Measurements from ENCODE around the gene TECPR2. TPM values are rescaled to one million over a fixed set of nuclear protein-coding genes. Genes with fewer than 3 reads are reported as not detected.

Gene TECPR2
- total RNA-seq, 1 experiment from 2014 or later = 12.2 TPM

DNA sequence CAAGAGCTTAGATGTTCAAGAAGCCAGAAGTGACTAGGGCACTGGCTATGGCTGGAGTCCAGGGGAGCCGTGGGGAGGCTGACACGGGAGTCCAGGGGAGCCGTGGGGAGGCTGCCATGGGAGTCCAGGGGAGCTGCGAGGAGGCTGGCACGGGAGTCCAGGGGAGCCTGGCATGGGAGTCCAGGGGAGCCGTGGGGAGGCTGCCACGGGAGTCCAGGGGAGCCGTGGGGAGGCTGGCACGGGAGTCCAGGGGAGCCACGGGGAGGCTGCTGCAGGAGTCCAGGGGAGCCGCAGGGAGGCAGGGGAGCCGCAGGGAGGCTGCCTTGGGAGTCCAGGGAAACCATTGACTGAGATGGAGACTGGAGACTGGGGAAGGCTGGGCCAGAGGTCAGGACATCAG, 54.9 kb downstream of the TECPR2 start:
- Histone ChIP-seq H4K20me1 (ENCODE audit: insufficient read depth) (no peaks in the 10 kb centered on the region), H2AFZ (ENCODE audit: low read depth, low read length, poor library complexity, severe bottlenecking) (no peak overlapping the region), H3K4me1 (ENCODE audit: control insufficient read depth in 1 of 2, insufficient read depth in 2 of 2, low read length in 2 of 2) (no peaks in the 10 kb centered on the region), H3K9me3 (ENCODE audit: control insufficient read depth in 1 of 2, insufficient read depth in 1 of 2, low read depth in 1 of 2, low read length in 2 of 2) (no peaks in the 10 kb centered on the region), H3K27ac (ENCODE audit: low read depth, low read length) (no peak overlapping the region), H3K9ac (ENCODE audit: low read length) (no peak overlapping the region), H3K9me2 (ENCODE audit: insufficient read depth) (no peaks in the 10 kb centered on the region), H3K4me2 (ENCODE audit: low read length) (no peak overlapping the region), H3K4me3 (replicated peaks in 1 of 2; ENCODE audit: low read depth in 1 of 2, low read length in 2 of 2) (no peak overlapping the region), H3K36me3 (ENCODE audit: control insufficient read depth in 1 of 2, insufficient read depth in 2 of 2, low read length in 2 of 2) (no peaks in the 10 kb centered on the region), H3K27me3 (ENCODE audit: insufficient read depth, low read length) (no peaks in the 10 kb centered on the region), H3K79me2 (ENCODE audit: insufficient read depth, low read length) (no peaks in the 10 kb centered on the region)
- CTCF ChIA-PET = no interaction called here
- ATAC-seq (no peak), DNase-seq (ENCODE audit: low read depth, low spot score) (no peak)
- intact Hi-C loops (cut with micrococcal nuclease) = no loop called here
- no TSS peak for BruUV-seq (replicated peaks)
- no peak for TF ChIP-seq SP1 (IDR thresholded peaks at IDR 0.05; ENCODE audit: low read depth)
- no peak for TF ChIP-seq FOSL1 (IDR thresholded peaks at IDR 0.05; ENCODE audit: low read depth)
- POLR2A ChIA-PET = interaction anchor here (0.6 kb wide), 1 partner anchor 17 kb away, joined by 3 read pairs; no protein-coding TSS in a partner anchor
- RAD21 ChIA-PET (ENCODE audit: low non-redundant PET in 1 of 2, low total read pairs in 2 of 2, uncharacterized antibody in 2 of 2, unreplicated experiment in 2 of 2) = no interaction called here

GRCh38 chr14:102418169-102418852, 55.6 kb downstream of the TECPR2 start:
- H3K4me2 ChIP-seq (ENCODE audit: low read length) = no peak overlapping the region
- intact Hi-C loops (cut with micrococcal nuclease) = no loop called here
- CTCF ChIA-PET = no interaction called here
- DNase-seq (ENCODE audit: low read depth, low spot score) (no peak), ATAC-seq (no peak)
- H3K4me3 ChIP-seq (replicated peaks in 1 of 2; ENCODE audit: low read depth in 1 of 2, low read length in 2 of 2) = no peak overlapping the region
- no peak overlapping the region for H2AFZ ChIP-seq (ENCODE audit: low read depth, low read length, poor library complexity, severe bottlenecking)
- H3K79me2 ChIP-seq (ENCODE audit: insufficient read depth, low read length) = no peaks in the 10 kb centered on the region
- TF ChIP-seq POLR2AphosphoS5 (IDR thresholded peaks at IDR 0.05; ENCODE audit: low read depth, low read length) (no peak), SP1 (IDR thresholded peaks at IDR 0.05; ENCODE audit: low read depth) (no peak), SIN3A (IDR thresholded peaks at IDR 0.05; ENCODE audit: low read depth) (no peak), EGR1 (IDR thresholded peaks at IDR 0.05; ENCODE audit: low read depth) (no peak), EZH2 (IDR thresholded peaks at IDR 0.05) (no peak), SRF (IDR thresholded peaks at IDR 0.05; ENCODE audit: low read depth) (no peak), POLR2A (IDR thresholded peaks at IDR 0.05; ENCODE audit: borderline replicate concordance, extremely low read depth, insufficient read depth, insufficient read length) (no peak), ZNF274 (IDR thresholded peaks at IDR 0.05; ENCODE audit: low read depth, low read length) (no peak), ZBTB33 (IDR thresholded peaks at IDR 0.05; ENCODE audit: extremely low read depth, insufficient replicate concordance, low read length) (no peak), EZH2phosphoT487 (IDR thresholded peaks at IDR 0.05; ENCODE audit: borderline replicate concordance) (no peak)
- TF ChIP-seq, protein P1, sequence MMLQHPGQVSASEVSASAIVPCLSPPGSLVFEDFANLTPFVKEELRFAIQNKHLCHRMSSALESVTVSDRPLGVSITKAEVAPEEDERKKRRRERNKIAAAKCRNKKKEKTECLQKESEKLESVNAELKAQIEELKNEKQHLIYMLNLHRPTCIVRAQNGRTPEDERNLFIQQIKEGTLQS (IDR thresholded peaks at IDR 0.05) = no peak
- TF ChIP-seq, protein P2, sequence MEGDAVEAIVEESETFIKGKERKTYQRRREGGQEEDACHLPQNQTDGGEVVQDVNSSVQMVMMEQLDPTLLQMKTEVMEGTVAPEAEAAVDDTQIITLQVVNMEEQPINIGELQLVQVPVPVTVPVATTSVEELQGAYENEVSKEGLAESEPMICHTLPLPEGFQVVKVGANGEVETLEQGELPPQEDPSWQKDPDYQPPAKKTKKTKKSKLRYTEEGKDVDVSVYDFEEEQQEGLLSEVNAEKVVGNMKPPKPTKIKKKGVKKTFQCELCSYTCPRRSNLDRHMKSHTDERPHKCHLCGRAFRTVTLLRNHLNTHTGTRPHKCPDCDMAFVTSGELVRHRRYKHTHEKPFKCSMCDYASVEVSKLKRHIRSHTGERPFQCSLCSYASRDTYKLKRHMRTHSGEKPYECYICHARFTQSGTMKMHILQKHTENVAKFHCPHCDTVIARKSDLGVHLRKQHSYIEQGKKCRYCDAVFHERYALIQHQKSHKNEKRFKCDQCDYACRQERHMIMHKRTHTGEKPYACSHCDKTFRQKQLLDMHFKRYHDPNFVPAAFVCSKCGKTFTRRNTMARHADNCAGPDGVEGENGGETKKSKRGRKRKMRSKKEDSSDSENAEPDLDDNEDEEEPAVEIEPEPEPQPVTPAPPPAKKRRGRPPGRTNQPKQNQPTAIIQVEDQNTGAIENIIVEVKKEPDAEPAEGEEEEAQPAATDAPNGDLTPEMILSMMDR (IDR thresholded peaks at IDR 0.05 in 2 of 3, conservative IDR thresholded peaks at IDR 0.05 in 1 of 3; ENCODE audit: borderline replicate concordance in 1 of 3, insufficient read depth in 1 of 3, low read depth in 2 of 3, low read length in 2 of 3) = no peak
- TF ChIP-seq, protein P3, sequence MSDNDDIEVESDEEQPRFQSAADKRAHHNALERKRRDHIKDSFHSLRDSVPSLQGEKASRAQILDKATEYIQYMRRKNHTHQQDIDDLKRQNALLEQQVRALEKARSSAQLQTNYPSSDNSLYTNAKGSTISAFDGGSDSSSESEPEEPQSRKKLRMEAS (IDR thresholded peaks at IDR 0.05) = no peak
- H3K27me3 ChIP-seq (ENCODE audit: insufficient read depth, low read length) = no peaks in the 10 kb centered on the region
- POLR2A ChIA-PET = no interaction called here
- RAD21 ChIA-PET (ENCODE audit: low non-redundant PET in 1 of 2, low total read pairs in 2 of 2, uncharacterized antibody in 2 of 2, unreplicated experiment in 2 of 2) = no interaction called here
- no TSS peak for BruUV-seq (replicated peaks)
- H4K20me1 ChIP-seq (ENCODE audit: insufficient read depth) = no peaks in the 10 kb centered on the region
- H3K9me2 ChIP-seq (ENCODE audit: insufficient read depth) = no peaks in the 10 kb centered on the region
- no peaks in the 10 kb centered on the region for H3K36me3 ChIP-seq (ENCODE audit: control insufficient read depth in 1 of 2, insufficient read depth in 2 of 2, low read length in 2 of 2)
- no peaks in the 10 kb centered on the region for H3K9me3 ChIP-seq (ENCODE audit: control insufficient read depth in 1 of 2, insufficient read depth in 1 of 2, low read depth in 1 of 2, low read length in 2 of 2)
- no peaks in the 10 kb centered on the region for H3K4me1 ChIP-seq (ENCODE audit: control insufficient read depth in 1 of 2, insufficient read depth in 2 of 2, low read length in 2 of 2)
- no peak overlapping the region for H3K9ac ChIP-seq (ENCODE audit: low read length)
- H3K27ac ChIP-seq (ENCODE audit: low read depth, low read length) = no peak overlapping the region
